ENCODE measurements around the gene ATXN2.
A peak's percentile ranks its signal among the peaks of the same experiment; 100 is the strongest.

Gene ATXN2

DNA sequence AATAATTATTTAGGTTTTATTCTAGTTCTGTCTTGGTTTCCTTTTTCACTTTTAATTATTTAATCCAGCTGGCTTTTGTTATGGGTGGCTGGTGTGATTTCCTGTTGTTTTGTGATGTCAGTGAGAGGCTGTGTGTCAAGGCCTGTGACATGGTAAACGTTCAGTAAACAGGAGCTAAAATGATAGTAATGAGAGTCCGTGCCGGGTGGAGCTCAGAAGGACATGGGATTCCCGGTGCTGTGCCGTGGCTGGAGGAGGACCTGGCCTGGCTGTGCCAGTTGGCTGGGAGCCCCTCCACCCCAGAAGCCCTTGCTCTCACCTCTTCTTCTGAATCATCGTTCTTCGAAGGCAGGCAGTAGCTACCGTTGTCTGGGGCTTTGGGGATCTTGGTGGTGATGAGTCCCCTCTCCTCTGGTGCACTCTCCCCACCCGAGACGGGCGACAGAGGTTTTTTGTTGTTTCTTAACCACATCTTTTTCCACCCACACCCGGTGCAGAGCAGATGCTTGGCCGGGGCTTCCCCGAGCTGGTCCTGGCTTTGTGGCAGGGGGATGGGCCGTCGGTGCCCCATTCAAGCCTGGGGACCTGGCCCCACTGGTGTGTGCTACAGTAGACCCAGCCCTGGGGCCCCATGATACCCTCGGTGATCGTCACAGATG, 164.3 kb downstream of the ATXN2 start:
- peak; percentile 58 for DNase-seq

DNA sequence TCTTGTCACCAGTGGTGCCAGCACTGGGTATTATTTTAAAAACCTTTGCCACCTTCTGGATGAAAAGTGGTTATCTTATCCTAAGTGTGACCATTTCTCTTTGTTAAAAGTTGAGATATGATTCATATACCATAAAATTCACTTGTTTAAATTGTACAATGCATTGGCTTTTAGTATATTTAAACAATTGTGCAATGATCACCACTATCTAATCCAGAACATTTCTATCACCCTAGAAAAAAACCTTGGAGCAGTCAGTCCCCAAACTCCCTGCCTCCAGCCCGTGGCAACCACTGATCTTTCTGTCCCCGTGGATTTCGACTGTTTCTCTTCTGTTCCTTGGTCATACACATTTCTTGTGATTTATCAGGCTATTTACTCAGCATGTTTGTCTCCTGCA, 165.1 kb downstream of the ATXN2 start:
- no peak for DNase-seq

DNA sequence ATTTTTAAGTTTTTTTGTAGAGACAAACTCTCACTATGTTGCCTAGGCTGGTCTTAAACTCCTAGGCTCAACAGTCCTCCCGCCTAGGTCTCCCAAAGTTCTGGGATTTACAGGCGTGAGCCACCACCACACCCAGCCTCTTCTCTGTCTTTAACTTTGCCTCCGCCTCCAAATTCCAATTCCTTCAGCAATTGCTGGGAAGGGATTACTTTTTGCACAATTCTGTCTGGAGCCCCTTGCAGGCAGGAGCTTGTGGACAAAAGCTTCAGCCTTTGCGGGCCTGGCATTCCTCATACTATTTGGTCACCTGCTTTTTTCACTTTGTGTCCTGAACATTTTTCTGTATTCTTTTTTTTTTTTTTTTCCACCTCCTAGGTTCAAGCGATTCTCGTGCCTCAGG, 167.3 kb downstream of the ATXN2 start:
- DNase-seq = no peak

DNA sequence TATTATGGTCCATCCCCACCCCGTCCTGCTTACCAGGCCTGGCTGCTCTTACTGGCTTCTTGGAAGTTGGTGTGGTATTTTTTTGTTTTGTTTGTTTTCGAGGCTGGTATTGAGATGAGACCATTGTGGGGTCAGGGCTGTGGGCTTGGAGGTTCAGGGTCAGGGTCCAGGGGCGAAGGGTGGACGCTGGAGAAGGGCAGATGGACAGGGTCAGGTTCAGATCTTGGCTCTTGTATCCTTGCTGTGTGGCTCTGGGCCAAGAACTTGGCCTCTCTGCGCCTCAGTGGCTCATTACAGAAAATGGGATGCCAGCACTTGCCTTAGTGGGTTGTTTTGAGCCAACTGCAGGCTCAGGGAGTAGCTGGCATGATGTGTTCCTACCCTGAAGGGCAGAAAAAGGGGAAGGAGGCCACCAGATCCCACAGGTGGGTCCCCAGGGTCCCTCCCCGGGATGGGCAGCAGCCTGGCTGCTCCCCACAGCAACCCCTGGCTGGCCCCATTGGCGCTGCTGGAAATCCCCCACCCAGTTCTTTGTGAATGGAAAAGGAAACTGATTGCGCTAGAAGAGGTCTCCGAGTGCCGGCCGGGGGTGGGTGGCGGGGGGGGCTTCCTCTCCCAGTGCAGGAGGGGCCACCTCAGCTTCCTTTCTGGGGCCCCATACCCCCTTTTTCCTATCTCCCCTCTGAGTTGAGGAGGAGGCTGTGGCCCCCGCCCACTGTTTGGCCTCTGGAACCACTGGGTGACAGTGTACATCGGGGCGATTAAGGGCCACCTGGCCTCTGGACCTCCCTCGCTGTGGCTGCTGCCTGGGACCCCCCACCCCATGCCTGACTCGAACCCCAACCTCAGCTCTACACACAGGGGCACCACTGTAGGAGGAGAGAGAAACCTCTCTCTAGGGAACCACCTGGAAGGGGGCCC, 168.4 kb downstream of the ATXN2 start:
- peak; percentile 59 for DNase-seq

DNA sequence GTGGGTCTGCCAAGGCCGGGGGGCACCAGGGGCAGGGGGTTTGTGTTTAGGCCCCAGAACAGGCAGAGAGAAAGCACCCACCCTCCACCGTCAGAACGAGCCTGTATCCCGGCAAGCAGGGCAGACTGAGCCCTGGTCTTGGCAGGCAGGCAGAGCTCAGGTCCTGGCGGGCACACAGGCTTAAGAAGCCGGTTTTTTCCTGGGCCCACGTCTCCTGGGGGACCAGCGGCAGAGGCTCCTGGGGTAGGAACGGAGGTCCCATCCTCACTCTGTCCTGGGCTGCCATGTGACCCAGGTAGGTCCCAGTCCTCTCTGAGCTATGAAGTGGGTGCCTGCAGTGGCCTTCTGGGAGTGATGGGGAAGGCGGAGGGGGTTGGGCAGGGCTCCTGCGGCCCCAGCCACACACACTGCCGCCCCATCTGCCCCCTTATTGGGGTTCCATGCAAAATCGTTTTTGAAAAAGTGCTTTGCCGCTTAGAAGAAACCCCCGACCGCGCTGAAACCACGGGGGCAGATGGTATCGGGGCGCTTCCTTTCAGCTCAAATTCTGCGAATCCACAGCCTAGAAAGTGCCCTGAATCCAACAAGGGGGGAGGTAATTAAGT, 169.2 kb downstream of the ATXN2 start:
- DNase-seq = peak; percentile 43

DNA sequence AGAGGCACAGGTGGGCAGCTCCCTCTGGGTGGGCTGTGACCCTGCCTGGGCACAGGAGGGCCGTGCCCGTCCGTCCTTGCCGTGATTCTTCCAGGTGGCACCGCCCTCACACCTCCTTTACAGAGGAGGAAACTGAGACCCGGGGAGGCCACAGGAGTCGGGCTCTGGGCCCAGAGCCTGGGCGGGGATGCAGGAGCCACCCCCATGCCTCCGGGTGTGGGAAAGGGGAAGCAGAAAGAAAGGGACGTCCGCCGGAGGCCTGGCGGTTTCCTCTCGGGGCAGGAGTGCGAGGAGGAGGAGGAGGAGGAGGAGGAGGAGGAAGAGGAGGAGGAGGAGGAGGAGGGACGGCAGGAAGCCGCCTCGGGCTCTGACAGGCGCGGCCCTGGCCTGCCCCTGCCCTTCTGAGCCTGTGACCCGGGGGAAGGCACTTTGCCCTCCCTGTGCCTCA, 170.4 kb downstream of the ATXN2 start:
- no peak for DNase-seq

DNA sequence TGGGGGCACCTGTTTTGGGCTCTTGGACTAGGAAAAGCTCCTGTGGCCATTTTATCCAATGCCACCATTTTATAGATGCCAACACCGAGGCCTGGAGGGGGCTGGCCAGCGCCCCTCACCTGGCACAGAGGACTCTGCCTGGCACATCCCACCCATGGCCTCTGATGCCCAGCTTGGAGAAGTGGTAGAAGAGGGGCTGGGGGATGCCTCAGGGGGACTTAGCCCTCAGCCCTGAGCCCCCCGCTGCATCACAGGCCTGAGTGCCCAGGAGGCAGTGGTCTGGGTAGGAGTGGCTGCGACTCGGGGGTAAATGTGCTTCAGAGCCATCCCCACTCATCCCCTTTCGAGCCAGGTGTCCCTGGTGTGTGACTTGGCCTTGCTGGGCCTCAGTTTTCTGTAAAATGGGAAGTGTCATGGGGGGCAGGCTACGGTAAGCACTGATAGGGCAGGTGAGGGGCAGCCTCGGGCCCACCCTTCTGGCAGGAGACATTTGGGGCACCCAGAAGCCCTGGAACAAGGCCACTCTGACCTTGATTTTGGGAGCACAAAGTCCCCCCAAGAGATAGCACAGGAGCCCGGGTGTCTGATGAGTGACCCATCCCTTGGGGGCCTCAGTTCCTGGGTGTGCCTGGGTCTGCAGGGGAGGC, 170.9 kb downstream of the ATXN2 start:
- DNase-seq = no peak

DNA sequence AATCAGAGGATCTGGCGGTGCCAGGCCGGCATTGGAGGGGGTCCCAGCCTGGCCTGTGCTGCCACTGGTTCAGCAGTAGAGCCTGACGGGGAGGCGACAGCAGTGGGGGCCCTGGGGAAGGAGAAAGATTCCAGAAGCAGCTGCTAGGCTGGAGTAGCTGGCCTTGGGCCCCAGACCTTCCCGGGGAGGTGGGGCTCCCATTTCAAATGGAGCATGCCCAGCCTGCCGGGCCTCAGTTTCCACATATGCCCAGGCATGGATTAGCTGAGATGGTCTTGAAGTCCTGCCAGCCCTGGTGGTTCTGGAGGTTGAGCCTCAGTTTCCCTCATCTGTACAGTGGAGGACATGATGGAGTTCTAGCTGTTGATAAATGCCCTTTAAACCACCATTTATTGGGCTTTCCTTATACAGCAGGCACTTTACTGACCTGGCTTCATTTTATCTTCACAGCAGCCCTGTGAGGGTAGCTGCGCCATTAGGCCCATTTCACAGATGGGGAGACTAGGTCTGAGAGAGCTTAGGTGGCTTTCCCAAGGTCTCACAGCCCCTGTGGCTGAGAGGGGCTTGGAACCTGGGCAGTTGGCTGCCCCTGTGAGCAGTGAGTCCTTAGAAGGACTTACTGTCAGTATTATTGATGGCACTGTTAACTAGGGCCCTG, 171.6 kb downstream of the ATXN2 start:
- DNase-seq = no peak

DNA sequence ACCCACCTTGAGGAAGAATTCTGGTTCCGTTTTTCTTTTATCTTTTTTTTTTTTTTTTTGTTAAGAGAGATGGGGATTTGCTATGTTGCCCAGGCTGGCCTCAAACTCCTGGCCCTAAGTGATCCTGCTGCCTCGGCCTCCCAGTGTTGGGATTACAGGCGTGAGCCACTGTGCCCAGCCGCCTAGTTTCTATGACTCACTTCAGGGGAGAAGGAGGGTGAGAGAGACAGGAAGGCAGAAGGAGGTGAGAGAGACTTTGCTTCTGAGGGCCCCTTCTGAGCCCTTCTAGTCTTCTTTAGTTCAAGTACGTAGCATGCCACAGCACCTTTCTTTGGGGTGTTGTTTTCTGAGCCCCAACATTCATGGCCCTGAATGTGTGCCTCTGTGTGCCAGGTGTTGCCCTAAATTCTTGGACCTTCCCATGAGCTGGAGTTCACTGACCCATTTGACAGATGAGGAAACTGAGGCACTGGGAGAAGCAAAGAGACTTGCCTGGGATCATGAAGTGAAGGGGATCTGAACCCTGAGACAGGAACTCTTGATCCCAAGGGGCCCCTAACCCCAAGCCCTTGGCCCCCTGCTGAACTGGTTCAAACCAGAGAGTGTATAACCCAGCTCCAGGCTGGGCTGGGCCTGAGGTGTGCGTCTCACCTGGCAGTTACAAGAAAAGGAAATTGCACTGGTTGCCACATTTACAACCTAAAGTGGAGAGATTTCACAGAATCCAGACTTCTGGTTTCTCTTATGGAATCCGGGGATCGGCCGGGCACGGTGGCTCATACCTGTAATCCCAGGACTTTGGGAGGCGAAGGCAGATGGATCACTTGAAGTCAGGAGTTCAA, 172.6 kb downstream of the ATXN2 start:
- DNase-seq = no peak

DNA sequence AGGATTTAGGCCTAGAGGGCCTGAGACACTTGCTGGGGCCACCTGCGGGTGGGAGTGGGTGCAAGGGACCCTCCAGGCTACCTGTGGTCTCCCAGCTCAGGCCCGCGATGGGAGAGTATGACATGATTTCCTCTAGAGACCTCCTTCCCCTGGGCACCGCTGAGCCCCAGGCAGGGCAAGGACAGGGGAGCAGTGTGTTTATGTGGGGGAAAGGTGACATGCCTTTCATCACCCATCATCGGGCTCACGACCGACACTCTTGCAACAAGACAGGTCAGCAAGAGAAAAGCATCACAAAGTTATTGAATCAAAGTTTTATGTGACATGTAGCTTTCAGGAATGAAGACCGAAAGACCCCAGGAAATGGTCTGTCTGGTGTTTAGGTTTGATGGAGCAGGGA, 173.5 kb downstream of the ATXN2 start:
- DNase-seq = no peak

DNA sequence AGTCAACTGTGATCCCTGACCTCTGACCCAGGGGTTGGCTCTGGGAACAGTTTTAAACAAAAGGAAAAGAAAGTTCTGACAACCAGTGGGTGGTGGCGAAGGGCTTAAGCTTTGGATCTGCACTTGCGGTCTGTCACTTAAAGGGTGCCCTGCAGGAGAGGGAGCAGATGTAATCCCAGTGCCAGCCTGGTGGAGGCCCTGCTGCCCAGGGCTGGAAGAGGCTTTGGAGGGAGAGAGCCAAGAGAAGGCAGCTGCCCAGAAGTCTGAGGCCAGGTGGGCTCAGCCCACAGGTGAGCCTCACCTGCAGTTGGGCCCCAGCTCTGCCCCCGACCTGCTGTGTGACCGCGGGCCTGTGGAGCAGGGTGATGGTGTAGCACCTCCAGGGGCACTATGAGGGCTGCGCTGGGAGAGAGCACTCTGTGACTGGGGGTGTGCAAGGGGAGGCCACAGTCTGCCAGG, 174.3 kb downstream of the ATXN2 start:
- no peak for DNase-seq

DNA sequence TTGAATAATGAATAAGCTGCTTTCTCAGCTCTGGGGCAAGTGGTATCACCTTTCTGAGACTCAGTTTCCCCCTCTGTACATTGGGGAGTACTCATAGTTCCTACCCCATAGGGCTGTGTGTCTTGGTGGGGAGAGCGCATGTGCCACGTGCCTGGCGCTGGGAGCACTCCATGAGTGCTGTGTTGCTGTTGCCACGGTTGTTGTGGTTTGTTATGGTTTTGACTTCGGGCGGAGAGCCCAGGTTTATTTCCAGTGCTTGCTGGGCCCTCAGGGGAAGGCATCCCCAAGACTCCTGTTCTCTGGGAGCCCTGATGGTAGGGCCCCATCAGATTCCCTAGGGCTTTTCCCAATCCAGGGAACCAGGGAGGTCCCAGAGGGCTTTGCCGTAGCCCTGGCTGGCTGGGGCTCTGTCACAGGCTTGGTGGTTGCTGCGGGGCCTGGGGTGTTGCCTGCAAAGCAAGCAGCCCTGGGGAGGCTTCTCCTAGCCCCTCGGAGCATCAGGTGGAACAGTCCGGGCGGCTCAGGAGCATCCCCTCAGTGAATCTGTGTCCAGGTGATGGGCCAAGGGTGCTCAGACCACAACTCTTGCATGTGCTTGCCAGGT, 174.8 kb downstream of the ATXN2 start:
- DNase-seq = no peak

DNA sequence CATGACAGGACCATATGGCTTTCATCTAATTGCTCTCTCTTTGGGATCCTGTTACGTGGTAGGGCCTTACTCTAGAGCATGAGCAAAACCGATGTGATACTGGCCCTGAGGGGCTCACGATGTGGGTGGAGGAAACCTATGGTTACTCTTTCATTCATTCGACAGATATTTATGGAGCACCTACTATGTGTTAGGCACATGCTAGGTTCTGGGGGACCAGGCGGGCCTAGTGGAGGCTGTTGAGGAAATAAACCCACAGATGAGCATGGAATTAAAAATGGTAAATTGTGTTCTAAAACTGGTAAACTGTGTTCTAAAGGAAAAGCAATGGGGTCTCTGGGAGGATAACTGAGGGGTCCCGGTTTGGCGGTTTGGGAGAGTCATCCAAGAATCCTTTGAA, 178.6 kb downstream of the ATXN2 start:
- no peak for DNase-seq

DNA sequence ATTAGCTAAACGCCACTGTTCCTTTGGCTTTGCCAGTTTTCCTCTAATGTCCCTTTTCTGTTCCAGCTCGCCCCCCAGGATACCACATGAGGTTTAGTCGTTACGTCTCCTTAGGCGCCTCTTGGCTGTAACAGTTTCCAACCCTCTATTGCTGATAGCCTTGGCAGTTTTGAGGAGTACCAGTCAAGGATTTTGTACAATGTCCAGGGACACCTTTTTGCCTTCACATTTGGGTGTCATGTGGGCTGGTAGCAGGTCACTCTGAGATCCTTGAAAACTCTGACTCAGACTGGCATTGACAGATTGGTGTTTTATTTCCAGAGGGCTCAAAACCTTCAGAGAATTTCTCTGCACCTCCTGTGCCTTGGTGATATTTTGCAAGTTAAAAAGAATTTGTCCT, 179.3 kb downstream of the ATXN2 start:
- DNase-seq = no peak

DNA sequence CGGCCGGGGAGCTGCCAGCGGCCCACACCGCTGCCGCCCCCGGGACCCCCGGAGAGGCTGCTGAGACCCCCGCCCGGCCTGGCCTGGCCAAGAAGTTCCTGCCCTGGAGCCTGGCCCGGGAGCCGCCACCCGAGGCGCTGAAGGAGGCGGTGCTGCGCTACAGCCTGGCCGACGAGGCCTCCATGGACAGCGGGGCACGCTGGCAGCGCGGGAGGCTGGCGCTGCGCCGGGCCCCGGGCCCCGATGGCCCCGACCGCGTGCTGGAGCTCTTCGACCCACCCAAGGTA, 180.6 kb downstream of the ATXN2 start:
- DNase-seq = no peak

DNA sequence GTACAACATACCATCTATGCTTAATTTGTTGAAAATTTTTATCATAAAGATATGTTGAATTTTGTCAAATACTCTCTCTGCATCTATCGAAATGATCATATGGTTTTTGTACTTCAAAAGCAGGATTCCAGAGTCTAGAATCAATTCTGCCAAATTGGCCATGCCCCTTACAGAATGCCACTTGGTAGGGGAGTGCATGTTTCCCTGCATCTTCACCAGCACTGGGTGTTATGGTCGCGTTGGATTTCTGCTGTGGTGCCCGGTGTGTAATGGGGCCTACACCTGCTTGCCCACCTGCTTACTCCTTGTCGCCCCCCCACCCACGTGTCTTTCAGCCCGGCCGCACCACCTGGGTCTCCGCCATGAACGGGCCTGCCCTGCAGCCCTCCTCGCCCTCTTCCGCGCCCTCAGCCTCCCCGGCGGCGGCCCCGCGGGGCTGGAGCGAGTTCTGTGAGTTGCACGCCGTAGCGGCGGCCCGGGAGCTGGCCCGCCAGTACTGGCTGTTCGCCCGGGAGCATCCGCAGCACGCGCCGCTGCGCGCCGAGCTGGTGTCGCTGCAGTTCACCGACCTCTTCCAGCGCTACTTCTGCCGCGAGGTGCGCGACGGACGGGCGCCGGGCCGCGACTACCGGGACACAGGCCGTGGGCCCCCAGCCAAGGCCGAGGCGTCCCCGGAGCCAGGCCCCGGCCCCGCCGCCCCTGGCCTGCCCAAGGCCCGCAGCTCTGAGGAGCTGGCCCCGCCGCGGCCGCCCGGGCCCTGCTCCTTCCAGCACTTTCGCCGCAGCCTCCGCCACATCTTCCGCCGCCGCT, 181.1 kb downstream of the ATXN2 start:
- DNase-seq = no peak

DNA sequence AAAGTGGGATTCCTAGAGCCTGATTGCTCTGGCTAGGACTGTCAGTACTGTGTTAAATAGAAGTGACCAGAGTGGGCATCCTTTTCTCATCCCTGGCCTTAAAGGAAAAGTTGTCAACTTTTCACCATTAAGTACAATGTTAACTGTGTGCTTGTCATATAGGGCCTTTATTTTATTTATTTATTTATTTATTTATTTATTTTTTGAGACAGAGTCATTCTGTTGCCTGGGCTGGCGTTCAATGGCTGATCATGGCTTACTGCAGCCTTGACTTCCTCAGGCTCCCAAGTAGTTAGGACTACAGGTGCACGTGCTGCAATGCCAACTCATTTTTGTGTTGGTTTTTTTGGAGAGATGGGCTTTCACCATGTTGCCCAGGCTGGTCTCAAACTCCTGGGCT, 181.8 kb downstream of the ATXN2 start:
- no peak for DNase-seq

DNA sequence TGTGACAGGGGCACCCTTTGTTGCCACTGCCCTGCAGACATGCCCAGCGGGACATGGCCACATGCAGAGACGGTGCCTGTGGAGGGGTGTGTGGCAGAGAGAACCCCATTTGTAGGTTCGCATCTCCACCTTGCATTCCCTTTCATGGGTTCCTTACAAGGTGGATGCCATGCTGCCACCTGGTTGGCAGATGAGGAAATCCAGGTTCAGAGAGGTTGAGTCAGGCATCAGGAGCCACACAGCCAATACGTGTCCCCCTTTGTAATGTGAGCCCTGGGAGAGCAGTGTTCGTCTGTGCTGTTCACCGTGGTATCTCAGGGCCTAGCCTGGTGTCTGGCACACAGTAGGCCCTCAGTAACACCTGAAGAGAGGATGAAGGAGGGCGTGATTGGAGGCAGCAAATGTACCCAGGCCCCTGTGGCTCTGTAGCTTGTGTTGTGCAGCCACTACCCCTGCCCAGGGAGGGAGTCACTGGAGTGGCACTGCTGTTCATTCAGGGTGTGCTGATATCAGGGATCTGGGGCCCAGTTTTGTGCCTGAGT, 184.3 kb downstream of the ATXN2 start:
- DNase-seq = no peak

DNA sequence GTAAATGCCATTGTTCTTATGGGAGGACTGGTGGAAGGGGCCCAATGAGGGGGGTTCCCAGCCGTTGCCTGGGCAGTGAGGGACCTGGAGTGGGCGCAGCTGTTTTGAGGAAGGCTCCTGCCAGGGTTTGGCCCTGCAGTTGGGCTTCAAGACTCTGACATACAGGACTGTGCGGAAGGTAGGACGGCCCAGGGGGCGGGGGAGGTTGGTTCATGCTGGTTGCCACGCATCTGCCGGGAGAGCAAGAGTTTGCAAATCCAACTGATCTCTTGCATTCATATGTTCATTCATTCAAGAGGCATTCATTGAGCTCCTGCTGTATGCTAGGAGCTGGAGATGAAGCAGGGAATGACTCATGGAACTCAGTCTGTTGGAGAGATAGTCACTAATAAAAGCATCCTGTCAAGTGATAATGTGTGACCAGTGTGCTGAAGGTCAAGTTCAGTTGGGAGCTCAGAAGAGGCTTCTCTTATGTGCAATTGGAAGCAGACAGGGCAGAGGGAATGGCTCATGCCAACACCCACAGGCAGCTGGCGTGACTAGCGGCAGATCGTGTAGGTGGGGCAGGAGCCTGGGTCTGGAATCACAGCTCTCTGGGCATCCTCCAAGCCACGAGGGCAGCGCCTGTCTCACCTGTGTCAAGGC, 185.6 kb downstream of the ATXN2 start:
- DNase-seq = no peak

Data from effector CD8-positive, alpha-beta T cell (primary cell).